Measurements from ENCODE around the gene GLB1L2.

Gene GLB1L2

GRCh38 chr11:134365011-134365925 is 33.5 kb downstream of the GLB1L2 start:
- DNase-seq = peak in 26 of 58 donors; percentile 16 to 75 (median 40)

- no peak for DNase-seq
Observed at GRCh38 chr11:134366254-134366653, 34.5 kb downstream of the GLB1L2 start.

GRCh38 chr11:134367781-134368180 is 36.0 kb downstream of the GLB1L2 start:
- DNase-seq = no peak

- no peak for DNase-seq
Observed at GRCh38 chr11:134369656-134370525, 38.1 kb downstream of the GLB1L2 start.

GRCh38 chr11:134370526-134371435 is 39.0 kb downstream of the GLB1L2 start:
- no peak for DNase-seq

GRCh38 chr11:134371436-134372185 is 39.8 kb downstream of the GLB1L2 start:
- no peak for DNase-seq

GRCh38 chr11:134372536-134372935 is 40.7 kb downstream of the GLB1L2 start:
- DNase-seq = peak in 1 of 58 donors; percentile 19

- DNase-seq = peak in 6 of 58 donors; percentile 20 to 49 (median 40)
Observed at GRCh38 chr11:134372961-134373360, 41.2 kb downstream of the GLB1L2 start.

GRCh38 chr11:134373591-134374052 is 41.8 kb downstream of the GLB1L2 start:
- DNase-seq = no peak

GRCh38 chr11:134374171-134374570 is 42.4 kb downstream of the GLB1L2 start:
- no peak for DNase-seq

GRCh38 chr11:134374891-134375550 is 43.2 kb downstream of the GLB1L2 start:
- no peak for DNase-seq

- DNase-seq = no peak
Observed at GRCh38 chr11:134376150-134376921, 44.5 kb downstream of the GLB1L2 start.

- no peak for DNase-seq
Observed at GRCh38 chr11:134377876-134378275, 46.1 kb downstream of the GLB1L2 start.

- no peak for DNase-seq
Observed at GRCh38 chr11:134379241-134379640, 47.5 kb downstream of the GLB1L2 start.

GRCh38 chr11:134380229-134380628 is 48.4 kb downstream of the GLB1L2 start:
- DNase-seq = no peak

GRCh38 chr11:134380785-134381184 is 49.0 kb downstream of the GLB1L2 start:
- DNase-seq = no peak

GRCh38 chr11:134382257-134382656 is 50.5 kb downstream of the GLB1L2 start:
- DNase-seq = no peak

- DNase-seq = no peak
Observed at GRCh38 chr11:134382830-134383229, 51.0 kb downstream of the GLB1L2 start.

All from anterior cingulate cortex (tissue), 58 donors.